Activated T-helper 9 cell treated with anti-CD3 and anti-CD28 coated beads, Interleukin-2, amount 50 U/mL, for 16 hours (primary cell): Measurements from ENCODE around the gene AHRR.

Experiments
- DNase-seq: peaks from one replicate; pipeline ENCODE4 v3.0.0-alpha.2; 2020; ENCODE audit warnings: low read depth

Gene AHRR

GRCh38 chr5:416636-416960 is 95.1 kb downstream of the AHRR start:
- no peak for DNase-seq

- DNase-seq = no peak
Measured at GRCh38 chr5:417301-418161, 96.0 kb downstream of the AHRR start.

DNA sequence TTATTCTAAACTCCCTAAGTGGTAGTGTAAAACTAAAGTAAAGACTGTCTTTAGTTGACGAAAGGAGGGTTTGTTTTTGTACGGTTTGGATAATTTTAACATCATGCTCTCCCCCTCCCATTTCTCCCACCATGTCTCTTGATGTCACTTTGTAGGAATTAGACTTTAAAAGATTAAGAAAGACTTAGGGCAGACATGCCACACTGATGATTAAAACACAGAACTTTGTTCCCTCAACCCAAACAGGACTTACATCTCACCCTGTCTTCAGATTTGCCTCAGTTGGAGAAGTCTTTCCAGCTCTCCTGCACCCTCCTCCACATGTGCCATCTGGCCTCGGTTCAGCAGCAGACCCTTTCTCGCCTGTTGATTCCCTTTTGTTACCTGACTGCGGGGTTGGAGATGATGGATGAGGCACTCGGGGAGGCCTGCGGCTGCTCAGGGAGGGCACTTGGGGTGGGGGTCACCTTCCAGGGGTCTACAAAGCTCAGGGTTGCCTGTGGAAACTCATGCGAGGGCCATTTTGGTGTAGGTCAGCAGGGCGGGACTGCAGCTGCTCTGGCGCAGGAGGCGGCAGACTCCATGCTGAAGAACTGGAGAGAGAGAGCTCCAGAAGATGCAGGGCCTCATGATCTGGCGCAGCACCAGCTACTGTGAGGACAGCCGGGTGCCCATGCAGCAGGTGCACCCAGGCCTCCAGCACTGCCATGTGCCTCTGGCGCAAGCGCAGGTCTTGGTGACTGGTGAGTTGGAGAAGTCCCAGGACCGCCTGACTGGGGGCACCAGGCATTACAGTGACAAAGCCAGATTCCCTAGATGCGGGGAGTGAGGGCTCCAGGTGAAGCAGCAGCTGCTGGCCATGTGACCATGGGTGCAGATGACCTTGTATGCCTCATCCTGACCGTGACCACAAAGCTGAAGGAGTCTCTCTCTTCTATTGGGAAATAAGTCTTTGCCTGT is 96.9 kb downstream of the AHRR start:
- no peak for DNase-seq

GRCh38 chr5:419970-420369 is 98.5 kb downstream of the AHRR start:
- no peak for DNase-seq

DNA sequence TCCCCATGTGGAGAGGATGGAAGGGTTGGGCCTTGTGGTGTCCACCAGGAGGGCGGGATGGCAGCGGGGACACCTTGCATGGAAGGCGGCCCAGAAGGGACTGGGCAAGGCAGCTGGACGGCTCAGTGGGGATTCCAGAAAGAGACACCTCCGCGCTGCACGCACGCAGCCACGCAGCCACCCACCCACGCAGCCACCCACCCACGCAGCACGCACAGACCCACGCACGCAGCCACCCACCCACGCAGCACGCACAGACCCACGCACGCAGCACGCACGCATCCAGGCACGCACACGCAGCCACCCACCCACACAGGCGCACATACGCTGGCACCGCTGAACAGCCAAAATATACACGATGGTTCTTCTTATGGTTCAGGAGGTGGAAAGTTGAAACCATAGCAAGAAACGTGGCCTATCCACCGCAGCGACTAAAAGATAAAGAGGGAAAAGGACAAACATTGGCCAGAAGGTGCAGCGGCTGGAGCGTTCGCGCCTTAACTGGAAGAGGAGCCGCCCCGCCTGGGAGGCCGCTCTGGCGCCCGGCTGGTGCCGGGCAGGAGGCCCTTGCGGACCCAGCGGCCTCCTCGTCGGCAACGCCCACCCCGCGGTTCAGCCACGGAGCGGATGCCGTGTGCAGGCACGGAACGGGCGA is 99.2 kb downstream of the AHRR start:
- DNase-seq = no peak

DNA sequence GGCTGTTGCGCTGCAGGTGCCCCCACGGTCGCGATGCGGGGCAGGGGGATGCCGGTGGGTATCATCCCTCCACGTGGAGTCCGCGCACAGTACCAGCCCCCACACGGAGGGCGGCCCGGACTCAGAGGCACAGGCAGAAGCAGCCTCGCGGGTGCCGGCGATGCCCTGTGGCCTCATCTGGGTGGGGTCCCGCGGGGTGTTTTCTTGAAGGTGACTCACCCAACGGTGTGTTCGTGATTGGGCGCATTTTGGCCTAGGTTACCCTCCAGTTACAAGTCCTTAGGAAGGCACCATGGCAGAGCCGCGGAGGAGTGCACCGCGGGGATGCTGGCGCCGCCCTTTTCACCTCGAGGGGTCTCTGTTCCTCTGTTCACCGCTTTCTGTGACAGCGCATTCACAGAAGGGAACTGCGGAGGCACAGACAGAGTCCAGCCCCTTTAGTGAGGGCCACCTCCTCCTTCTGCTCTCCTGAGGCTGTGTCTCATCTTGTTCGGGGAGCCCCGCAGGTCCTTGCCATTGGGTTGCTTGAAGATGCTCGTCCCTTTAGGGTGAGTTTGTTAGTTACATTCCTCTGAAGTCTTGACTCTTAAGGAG is 99.9 kb downstream of the AHRR start:
- DNase-seq = no peak

DNA sequence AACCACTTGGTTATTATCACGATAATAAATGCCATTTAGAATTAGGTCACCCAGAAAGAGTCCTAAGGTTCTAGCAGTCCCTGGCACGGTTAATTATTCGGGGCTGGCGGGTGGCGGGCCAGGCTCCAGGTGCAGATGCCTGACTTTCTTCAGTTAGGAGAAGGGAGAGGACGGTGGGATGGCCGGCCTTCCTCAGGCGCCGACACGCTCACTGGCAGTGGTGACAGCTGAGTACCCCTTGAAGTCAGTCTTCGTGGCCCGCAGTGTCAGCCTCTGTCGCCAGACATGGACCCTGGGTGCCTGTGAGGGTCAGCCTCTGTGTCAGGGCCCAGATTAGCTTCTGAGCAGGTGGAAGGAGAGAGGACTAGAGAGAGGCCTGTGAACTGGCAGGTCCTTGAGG is 100.4 kb downstream of the AHRR start:
- no peak for DNase-seq

GRCh38 chr5:422323-423232 is 101.1 kb downstream of the AHRR start:
- no peak for DNase-seq

- DNase-seq = no peak
Measured at GRCh38 chr5:423233-423565, 101.7 kb downstream of the AHRR start.

- no peak for DNase-seq
Measured at GRCh38 chr5:423626-424261, 102.2 kb downstream of the AHRR start.

GRCh38 chr5:424301-425110 is 103.0 kb downstream of the AHRR start:
- DNase-seq = no peak

GRCh38 chr5:425714-426113 is 104.2 kb downstream of the AHRR start:
- DNase-seq = no peak

DNA sequence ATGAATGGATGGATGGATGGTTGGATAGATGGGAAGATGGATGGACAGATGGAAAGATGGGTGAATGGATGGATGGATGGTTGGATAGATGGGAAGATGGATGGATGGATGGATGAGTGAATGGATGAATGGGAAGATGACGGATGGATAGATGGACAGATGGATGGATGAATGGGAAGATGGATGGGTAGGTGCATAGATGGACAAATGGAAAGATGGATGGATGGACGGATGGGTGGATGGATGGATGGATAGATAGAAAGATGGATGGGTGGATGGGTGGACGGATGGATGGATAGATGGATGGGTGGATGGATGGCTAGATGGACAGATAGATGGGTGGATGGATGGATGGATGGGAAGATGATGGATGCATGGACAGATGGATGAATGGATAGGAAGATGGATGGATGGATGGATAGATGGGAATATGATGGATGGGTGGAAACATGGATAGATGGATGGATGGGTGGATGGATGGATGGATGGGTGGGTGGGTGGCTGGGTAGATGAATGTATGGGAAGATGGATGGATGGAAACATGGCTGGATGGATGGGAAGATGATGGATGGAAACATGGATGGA is 105.0 kb downstream of the AHRR start:
- no peak for DNase-seq

DNA sequence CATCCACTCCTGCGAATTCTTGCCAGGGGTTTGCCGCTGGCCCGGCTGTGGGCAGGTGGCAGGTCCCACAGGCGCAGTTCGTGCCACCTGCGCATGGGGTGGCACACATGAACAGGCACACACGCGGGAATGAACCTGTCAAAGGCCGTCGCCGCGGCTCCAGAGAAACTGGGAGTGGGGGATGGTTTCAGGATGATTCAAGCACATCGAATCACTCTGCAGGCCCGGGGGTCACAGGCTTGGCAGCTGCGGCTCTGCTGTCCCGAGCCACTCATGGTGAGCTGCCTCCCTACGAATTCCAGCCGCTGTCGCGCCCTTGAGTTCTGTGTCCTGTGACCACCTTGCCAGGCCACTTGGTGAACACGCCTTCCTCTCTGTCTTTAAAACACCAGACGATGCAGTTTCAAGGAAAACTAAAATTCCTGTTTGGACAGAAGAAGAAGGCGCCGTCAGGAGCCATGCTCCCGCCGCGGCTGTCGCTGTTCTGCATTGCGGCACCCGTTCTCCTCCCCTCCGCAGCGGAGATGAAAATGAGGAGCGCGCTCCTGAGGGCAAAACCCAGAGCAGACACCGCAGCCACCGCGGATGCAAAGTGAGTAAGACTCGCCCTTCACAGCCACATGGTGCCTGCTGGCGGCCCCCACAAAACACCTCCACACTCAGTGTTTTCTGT is 106.0 kb downstream of the AHRR start:
- DNase-seq = no peak

DNA sequence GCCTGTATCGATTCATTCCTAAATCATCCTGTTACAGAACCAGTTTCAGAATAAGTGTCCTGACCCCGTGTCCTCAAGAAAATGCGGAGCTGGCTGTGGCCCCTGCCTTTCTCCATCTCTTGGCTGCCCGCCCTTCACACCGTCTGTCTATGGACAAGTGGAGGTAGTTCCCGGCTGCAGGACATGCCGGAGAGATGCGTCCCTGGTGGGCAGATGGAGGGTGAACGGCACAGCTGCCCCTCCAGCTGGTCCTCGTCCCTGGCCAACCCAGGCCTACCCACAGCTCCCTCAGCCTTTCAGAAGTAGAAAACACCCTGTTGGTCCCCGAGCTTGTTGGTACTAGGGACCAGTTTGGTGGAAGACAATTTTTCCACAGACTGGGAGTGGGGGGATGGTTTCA is 106.7 kb downstream of the AHRR start:
- DNase-seq = no peak

DNA sequence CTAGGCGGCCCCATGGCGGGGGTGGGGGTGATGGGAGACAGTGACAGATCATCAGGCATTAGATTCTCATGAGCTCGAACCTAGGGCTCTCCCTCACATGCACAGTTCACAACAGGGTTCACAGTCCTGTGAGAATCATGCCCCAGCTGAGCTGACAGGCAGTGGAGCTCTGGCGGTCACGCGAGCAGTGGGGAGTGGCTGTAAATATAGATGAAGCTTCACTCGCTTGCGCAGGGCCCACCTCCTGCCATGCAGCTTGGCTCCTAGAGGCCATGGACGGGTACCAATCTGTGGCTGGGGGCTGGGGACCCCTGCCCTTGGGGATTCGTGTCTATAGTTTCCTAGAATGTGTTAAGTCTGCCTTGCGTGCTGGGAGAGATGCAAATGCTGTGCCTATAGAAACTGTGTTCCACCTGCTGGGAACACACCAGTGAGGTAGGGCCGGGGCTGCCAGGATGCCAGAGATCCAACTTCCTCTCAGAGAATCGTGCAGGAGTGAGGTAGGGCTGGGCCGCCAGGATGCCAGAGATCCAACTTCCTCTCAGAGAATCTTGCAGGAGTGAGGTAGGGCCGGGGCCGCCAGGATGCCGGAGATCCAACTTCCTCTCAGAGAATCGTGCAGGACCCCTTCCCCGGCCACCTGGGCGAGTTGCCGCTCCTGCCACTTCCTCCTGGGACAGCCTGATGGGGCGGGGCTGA is 107.4 kb downstream of the AHRR start:
- no peak for DNase-seq

- no peak for DNase-seq
Measured at GRCh38 chr5:429453-430188, 108.1 kb downstream of the AHRR start.
